GM21529 (cell line): Measurements from ENCODE around the gene RAB7B.

Experiments
- ATAC-seq: cut with Tn5 transposase; IDR thresholded peaks from one replicate; pipeline ENCODE4 v1.9.1; 2021; ENCODE audit not compliant: unreplicated experiment

The RAB7B gene

GRCh38 chr1:205975387-205975998 is 27.7 kb downstream of the RAB7B start:
- ATAC-seq, result no peak

GRCh38 chr1:205974712-205975111 is 28.5 kb downstream of the RAB7B start:
- no peak for ATAC-seq

GRCh38 chr1:205973377-205974232 is 29.6 kb downstream of the RAB7B start:
- ATAC-seq, result no peak

- ATAC-seq, result no peak
These were observed 30.6 kb downstream of the RAB7B start for GRCh38 chr1:205972491-205973168.

GRCh38 chr1:205972081-205972480 is 31.1 kb downstream of the RAB7B start:
- ATAC-seq, result no peak

- ATAC-seq, result no peak
These were observed 32.1 kb downstream of the RAB7B start for GRCh38 chr1:205971082-205971481.

- no peak for ATAC-seq
These were observed 32.7 kb downstream of the RAB7B start for GRCh38 chr1:205970486-205970885.

- ATAC-seq, result no peak
These were observed 34.0 kb downstream of the RAB7B start for GRCh38 chr1:205969229-205969628.

GRCh38 chr1:205967554-205968335 is 35.5 kb downstream of the RAB7B start:
- ATAC-seq, result no peak

- no peak for ATAC-seq
These were observed 37.9 kb downstream of the RAB7B start for GRCh38 chr1:205965036-205965884.

- ATAC-seq, result no peak
These were observed 39.6 kb downstream of the RAB7B start for GRCh38 chr1:205963352-205964155.

GRCh38 chr1:205962821-205963221 is 40.4 kb downstream of the RAB7B start:
- no peak for ATAC-seq

- ATAC-seq, result no peak
These were observed 41.0 kb downstream of the RAB7B start for GRCh38 chr1:205961991-205962820.

- ATAC-seq, result no peak
These were observed 41.8 kb downstream of the RAB7B start for GRCh38 chr1:205961405-205961804.

- no peak for ATAC-seq
These were observed 43.4 kb downstream of the RAB7B start for GRCh38 chr1:205959789-205960188.

- no peak for ATAC-seq
These were observed 47.7 kb downstream of the RAB7B start for GRCh38 chr1:205955499-205955898.

GRCh38 chr1:205954819-205955404 is 48.3 kb downstream of the RAB7B start:
- no peak for ATAC-seq

GRCh38 chr1:205951746-205952145 is 51.4 kb downstream of the RAB7B start:
- no peak for ATAC-seq
